SK-N-DZ (cell line): ENCODE data around the gene SUDS3. TPM values are rescaled to one million over a fixed set of nuclear protein-coding genes. Genes with fewer than 3 reads are reported as not detected.
"Not testable (repeated sequence)": the region's sequence is repeated elsewhere in the genome, so short reads cannot be mapped to it uniquely, and the experiment has no call there.

ENCODE experiments used
- DNase-seq: peaks from one replicate; pipeline ENCODE4 v3.0.0-alpha.2; 2015; ENCODE audit warnings: low spot score
- polyA plus RNA-seq, 2 experiments: library from polyadenylated mRNA; depleted of rRNA; stranded (reverse); fragments of >200 nt; gene quantifications; 2 replicates each; pipeline ENCODE4 v1.2.3, GENCODE V29; 2014

The SUDS3 gene
- 45.6 and 49.8 TPM in 2 replicates for polyA plus RNA-seq (2014; cell fraction: cytosol; rRNA removed)
- 43.6 and 65.0 TPM in 2 replicates for polyA plus RNA-seq (2014; cell fraction: nucleus; rRNA removed)

GRCh38 chr12:118376089-118377020 is at the start of gene SUDS3:
TSS of gene SUDS3 (plus strand) at chr12:118376555. CDS start at chr12:118376692, 137 bp downstream.
- DNase-seq: peak; percentile 86

GRCh38 chr12:118326991-118327390 is 49.4 kb upstream of the SUDS3 start:
- no peak for DNase-seq

GRCh38 chr12:118327391-118327790 is 49.0 kb upstream of the SUDS3 start:
- no peak for DNase-seq

- peak; percentile 4 for DNase-seq
Observed at GRCh38 chr12:118328486-118329330, 47.6 kb upstream of the SUDS3 start.

- peak; percentile 30 for DNase-seq
Observed at GRCh38 chr12:118330421-118331018, 45.8 kb upstream of the SUDS3 start.

- no peak for DNase-seq
Observed at GRCh38 chr12:118332511-118332910, 43.8 kb upstream of the SUDS3 start.

- no peak for DNase-seq
Observed at GRCh38 chr12:118334241-118334640, 42.1 kb upstream of the SUDS3 start.

GRCh38 chr12:118334939-118335567 is 41.3 kb upstream of the SUDS3 start:
- DNase-seq: no peak

- no peak for DNase-seq
Observed at GRCh38 chr12:118336123-118336522, 40.2 kb upstream of the SUDS3 start.

- no peak for DNase-seq
Observed at GRCh38 chr12:118337194-118337838, 39.0 kb upstream of the SUDS3 start.

- DNase-seq: no peak
Observed at GRCh38 chr12:118342090-118342489, 34.3 kb upstream of the SUDS3 start.

GRCh38 chr12:118344829-118345228 is 31.5 kb upstream of the SUDS3 start:
- no peak for DNase-seq

- DNase-seq: no peak
Observed at GRCh38 chr12:118345355-118345754, 31.0 kb upstream of the SUDS3 start.

GRCh38 chr12:118346895-118347294 is 29.5 kb upstream of the SUDS3 start:
- DNase-seq: no peak

- no peak for DNase-seq
Observed at GRCh38 chr12:118347916-118348315, 28.4 kb upstream of the SUDS3 start.

GRCh38 chr12:118350908-118351559 is 25.3 kb upstream of the SUDS3 start:
- no peak for DNase-seq

- DNase-seq: no peak
Observed at GRCh38 chr12:118353721-118354120, 22.6 kb upstream of the SUDS3 start.

GRCh38 chr12:118354503-118354902 is 21.9 kb upstream of the SUDS3 start:
- not testable (repeated sequence) for DNase-seq

- DNase-seq: no peak
Observed at GRCh38 chr12:118354903-118355302, 21.5 kb upstream of the SUDS3 start.

- DNase-seq: no peak
Observed at GRCh38 chr12:118355843-118356242, 20.5 kb upstream of the SUDS3 start.
